ENCODE data around the gene TBC1D16.

The TBC1D16 gene

DNA sequence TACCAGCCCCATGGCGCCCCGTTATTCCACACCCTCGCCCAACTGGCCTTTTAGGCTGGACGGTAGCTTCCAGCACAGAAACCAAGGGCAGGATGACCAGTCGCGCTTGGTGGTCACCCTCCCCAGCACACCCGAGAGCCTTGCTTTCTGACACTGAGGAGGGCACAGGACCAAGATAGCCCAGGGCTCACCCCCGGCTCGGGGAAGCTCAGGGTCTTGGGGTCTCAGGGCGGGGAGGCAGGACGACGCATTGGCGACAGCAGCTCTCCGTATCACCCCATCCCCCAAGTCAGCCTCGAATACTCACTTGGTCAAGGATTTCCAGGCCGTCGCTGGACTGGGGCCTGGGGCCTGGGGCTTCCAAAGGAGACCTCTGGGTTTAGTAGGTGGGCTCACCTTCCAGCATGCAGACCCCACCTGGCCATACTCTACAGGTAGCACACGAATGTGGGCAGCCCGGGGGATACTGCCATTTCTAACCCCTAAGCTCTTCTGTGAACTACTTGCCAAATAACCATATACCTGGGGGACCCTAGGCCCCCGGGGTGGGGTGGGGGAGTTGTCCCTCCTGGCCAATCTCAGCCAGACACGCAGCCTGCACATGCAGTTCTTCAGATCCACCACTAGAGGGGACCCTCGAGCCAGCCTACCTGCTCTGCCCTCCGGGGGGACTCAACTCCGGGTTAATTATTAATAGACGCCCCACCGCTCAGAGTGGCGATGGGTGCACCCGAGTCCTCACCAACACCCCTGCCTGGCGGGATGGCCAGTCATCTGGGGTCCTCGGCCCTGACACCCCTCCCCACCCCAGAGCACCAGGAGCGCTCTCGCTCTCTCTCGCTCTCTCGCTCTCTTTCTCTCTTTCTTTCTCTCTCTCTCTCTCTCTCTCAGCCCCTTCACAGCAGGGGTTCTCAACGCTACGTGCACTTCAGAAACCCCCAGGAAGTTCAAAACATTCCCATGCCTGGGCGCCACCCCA lies 30.0 kb downstream of the TBC1D16 start:
- TF ChIP-seq CTCF (conservative IDR thresholded peaks at IDR 0.05; ENCODE audit: control insufficient read depth, insufficient read depth, low read depth, low read length): peak; percentile 92
- H3K4me3 ChIP-seq (ENCODE audit: control insufficient read depth, low read depth, low read length): no peak overlapping the region
- peak; percentile 42 for DNase-seq (ENCODE audit: low read depth)

DNA sequence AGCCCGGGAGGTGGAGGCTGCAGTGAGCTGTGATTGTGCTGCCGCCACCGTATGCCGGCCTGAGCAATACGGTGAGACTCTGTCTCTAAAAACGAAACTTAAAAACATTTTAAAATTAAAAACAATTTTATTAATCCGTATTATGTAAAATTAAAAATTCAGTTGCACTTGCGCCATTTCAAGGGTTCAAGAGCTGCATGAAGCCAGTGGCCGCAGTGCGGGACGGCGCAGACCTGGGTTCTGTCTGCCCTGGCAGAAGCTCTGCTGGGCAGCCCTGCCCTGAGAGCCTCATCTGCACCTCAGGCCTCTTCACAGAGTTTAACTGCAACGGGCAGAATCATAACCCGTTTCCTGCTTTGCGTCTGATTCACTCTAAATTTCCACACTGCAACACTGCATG lies 31.7 kb downstream of the TBC1D16 start:
- H3K4me3 ChIP-seq (ENCODE audit: control insufficient read depth, low read depth, low read length): no peak overlapping the region
- no peak for TF ChIP-seq CTCF (conservative IDR thresholded peaks at IDR 0.05; ENCODE audit: control insufficient read depth, insufficient read depth, low read depth, low read length)

DNA sequence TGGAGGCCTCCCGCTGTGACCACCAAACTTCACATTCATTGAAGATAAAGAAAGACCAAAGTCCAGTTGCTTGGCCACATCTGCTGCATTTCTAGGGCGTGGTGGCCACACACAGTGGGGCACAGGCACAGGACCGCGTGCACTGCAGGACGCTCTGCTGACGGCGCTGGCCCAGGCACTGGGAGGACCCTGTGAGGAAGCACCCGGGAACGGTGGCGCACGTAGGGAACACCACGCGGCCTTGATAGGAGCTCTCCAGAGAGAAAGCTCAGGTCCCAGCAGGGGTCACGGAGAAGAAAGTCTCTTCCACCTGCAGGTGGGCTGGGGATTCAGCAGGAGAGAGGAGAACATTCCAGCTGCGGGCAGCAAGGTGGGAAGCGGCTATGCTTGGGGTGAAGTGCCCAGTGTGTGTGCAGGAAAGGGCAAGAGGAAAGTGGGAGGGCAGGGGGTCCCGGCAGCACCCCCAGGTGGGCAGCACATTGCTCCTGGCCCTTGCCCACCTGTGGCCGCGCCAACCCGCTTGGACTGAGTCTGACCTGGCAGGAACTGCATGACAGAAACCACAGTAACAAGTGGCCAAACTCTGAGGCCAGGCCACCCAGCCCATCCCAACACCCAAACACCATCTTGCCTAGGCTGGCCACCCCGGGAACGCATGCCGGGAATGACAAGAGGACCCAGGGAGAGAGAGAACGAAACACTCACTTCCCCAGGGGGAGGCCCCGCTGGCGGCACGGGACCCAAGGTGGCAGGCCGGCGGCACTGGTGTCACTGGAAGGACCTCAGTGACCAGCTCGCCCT lies 32.8 kb downstream of the TBC1D16 start:
- DNase-seq (ENCODE audit: low read depth): no peak
- no peak for TF ChIP-seq CTCF (conservative IDR thresholded peaks at IDR 0.05; ENCODE audit: control insufficient read depth, insufficient read depth, low read depth, low read length)
- H3K4me3 ChIP-seq (ENCODE audit: control insufficient read depth, low read depth, low read length): no peak overlapping the region

More for the DNA sequence above, 31.7 kb downstream of the TBC1D16 start:
- no peak for DNase-seq (ENCODE audit: low read depth)

- no peak for DNase-seq (ENCODE audit: low read depth)
- H3K4me3 ChIP-seq (ENCODE audit: control insufficient read depth, low read depth, low read length): no peak overlapping the region
These were observed 33.5 kb downstream of the TBC1D16 start for GRCh38 chr17:80002070-80002641.

DNA sequence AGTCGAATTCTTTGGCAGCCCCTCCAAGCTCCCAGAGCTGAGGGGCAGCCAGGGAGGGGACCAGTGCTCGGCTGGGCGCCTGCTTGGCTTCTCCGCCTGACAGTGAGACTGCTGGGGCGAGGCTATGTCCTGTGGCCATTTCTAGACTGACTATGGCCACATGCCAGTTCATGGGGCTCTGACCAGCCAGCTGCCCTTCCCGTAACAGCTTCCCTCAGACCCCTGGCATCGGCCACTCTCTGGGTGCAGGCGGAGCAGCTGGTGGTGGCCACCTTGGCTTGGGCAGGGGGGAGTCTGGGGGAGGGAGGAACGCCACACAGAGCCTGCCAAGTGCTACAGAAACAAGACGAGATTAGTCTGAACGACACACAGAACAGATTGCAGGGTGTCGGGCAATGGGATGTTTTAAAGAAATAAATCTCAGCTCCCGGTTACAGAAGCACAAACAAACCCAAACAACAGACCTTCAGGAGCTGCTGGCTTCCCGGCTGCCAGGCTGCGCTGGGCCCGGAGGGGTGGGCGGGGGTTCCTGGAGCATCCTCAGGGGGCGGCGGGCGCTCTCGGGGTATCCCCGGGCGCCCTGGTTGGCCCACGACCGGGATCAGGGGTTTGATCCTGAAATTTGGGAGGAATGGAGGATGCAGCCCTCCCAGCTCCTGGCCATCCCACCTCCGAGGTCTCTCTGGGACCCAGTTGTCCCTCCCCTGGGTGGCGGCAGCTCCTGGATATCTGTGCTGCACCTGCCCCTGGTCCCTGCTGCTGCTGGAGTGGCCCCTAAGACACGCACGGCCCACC lies 34.5 kb downstream of the TBC1D16 start:
- DNase-seq (ENCODE audit: low read depth): no peak
- no peak overlapping the region for H3K4me3 ChIP-seq (ENCODE audit: control insufficient read depth, low read depth, low read length)
- TF ChIP-seq CTCF (conservative IDR thresholded peaks at IDR 0.05; ENCODE audit: control insufficient read depth, insufficient read depth, low read depth, low read length): no peak

More at GRCh38 chr17:80002070-80002641, 33.5 kb downstream of the TBC1D16 start:
- no peak for TF ChIP-seq CTCF (conservative IDR thresholded peaks at IDR 0.05; ENCODE audit: control insufficient read depth, insufficient read depth, low read depth, low read length)

GRCh38 chr17:80000136-80000535 lies 35.5 kb downstream of the TBC1D16 start:
- no peak overlapping the region for H3K4me3 ChIP-seq (ENCODE audit: control insufficient read depth, low read depth, low read length)
- no peak for TF ChIP-seq CTCF (conservative IDR thresholded peaks at IDR 0.05; ENCODE audit: control insufficient read depth, insufficient read depth, low read depth, low read length)
- no peak for DNase-seq (ENCODE audit: low read depth)

Data from fibroblast of mammary gland (primary cell).